ENCODE data around the gene LIN52. TPM values are rescaled to one million over a fixed set of nuclear protein-coding genes. Genes with fewer than 3 reads are reported as not detected.

The LIN52 gene
- total RNA-seq, 2 experiments from 2014 or later: 5.4 to 6.8 TPM

DNA sequence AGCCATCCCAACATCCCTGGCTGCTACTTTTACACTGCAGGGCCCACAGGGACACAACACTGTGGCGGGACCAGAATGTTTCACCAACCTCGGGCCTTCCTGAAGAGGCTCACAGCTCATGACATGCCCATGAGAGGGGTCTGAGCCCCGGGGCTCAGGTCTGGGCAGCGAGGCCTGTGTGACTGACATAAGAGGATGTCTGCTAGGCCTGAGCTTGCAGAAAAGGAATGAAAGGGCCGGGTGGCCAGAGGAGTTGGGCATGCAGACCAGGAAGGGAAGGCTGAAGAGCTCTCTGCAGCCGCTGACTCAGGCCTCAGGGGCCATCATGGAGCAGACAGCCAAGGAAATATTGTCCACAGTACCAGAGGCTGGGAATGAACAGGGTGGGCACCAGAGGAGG, 136.2 kb downstream of the LIN52 start:
- Histone ChIP-seq H3K9me3 (ENCODE audit: control insufficient read depth in 1 of 2, insufficient read depth in 1 of 2, low read length in 2 of 2) (no peaks in the 10 kb centered on the region), H3K4me3 (ENCODE audit: low read length) (no peak overlapping the region), H3K27ac (ENCODE audit: low read depth in 1 of 2, low read length in 2 of 2) (no peak overlapping the region), H3K4me1 (ENCODE audit: insufficient read depth, low read length) (peaks cover 9% of the 10 kb centered on the region), H3K36me3 (ENCODE audit: insufficient read depth, low read length) (no peaks in the 10 kb centered on the region), H3K27me3 (ENCODE audit: control insufficient read depth in 1 of 2, insufficient read depth in 2 of 2, low read length in 2 of 2) (peaks cover 16 to 29% of the 10 kb centered on the region in 2 experiments)
- POLR2A ChIA-PET: no interaction called here
- H3K9me3 Mint-ChIP-seq: no peaks in the 10 kb centered on the region
- TF ChIP-seq CTCF (IDR thresholded peaks at IDR 0.05): no peak
- peaks cover 42% of the 10 kb centered on the region for H3K27me3 Mint-ChIP-seq
- intact Hi-C loops (cut with DNase I, micrococcal nuclease): no loop called here
- DNase-seq: no peak
- no peak overlapping the region for H3K27ac Mint-ChIP-seq
- CTCF ChIA-PET: no interaction called here
- H3K4me1 Mint-ChIP-seq (ENCODE audit: low read depth): no peaks in the 10 kb centered on the region
- H3K4me3 Mint-ChIP-seq: no peak overlapping the region
- no peaks in the 10 kb centered on the region for H3K36me3 Mint-ChIP-seq (ENCODE audit: low read depth)
- no peak for ATAC-seq (ENCODE audit: poor library complexity)

DNA sequence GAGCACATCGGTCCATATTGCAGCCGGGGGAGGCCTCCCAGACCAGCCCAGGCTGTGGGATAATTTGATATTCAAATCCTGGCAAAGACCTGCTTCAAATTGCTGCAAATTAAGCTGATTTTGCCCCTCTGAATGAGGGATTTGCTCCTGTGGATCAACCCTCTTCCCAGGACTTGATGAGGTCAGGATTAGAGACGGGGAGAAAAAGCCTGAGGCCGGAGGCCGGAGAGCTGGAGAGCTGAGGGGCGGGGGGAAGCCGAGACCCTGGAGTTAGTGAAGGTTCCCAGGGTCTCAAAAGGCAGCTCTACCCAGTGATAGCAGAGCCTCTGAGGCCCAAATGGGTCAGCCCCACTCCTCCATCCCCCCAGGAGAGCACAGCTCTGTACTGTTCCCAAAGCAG, 137.0 kb downstream of the LIN52 start:
- intact Hi-C loops (cut with DNase I, micrococcal nuclease): no loop called here
- ATAC-seq (ENCODE audit: poor library complexity) (no peak), DNase-seq (no peak)
- Histone ChIP-seq H3K9me3 (ENCODE audit: control insufficient read depth in 1 of 2, insufficient read depth in 1 of 2, low read length in 2 of 2) (no peaks in the 10 kb centered on the region), H3K4me3 (ENCODE audit: low read length) (no peak overlapping the region), H3K36me3 (ENCODE audit: insufficient read depth, low read length) (no peaks in the 10 kb centered on the region), H3K27ac (ENCODE audit: low read depth in 1 of 2, low read length in 2 of 2) (no peak overlapping the region), H3K27me3 (ENCODE audit: control insufficient read depth in 1 of 2, insufficient read depth in 2 of 2, low read length in 2 of 2) (peaks cover 16 to 32% of the 10 kb centered on the region in 2 experiments), H3K4me1 (ENCODE audit: insufficient read depth, low read length) (peaks cover 9% of the 10 kb centered on the region)
- Mint-ChIP-seq H3K4me1 (ENCODE audit: low read depth) (no peaks in the 10 kb centered on the region), H3K27ac (no peak overlapping the region), H3K4me3 (no peak overlapping the region), H3K9me3 (no peaks in the 10 kb centered on the region), H3K27me3 (peaks cover 42% of the 10 kb centered on the region), H3K36me3 (ENCODE audit: low read depth) (no peaks in the 10 kb centered on the region)
- CTCF ChIA-PET: no interaction called here
- POLR2A ChIA-PET: no interaction called here
- TF ChIP-seq CTCF (IDR thresholded peaks at IDR 0.05): no peak

GRCh38 chr14:74223016-74223415, 138.3 kb downstream of the LIN52 start:
- no peaks in the 10 kb centered on the region for H3K36me3 ChIP-seq (ENCODE audit: insufficient read depth, low read length)
- peaks cover 50% of the 10 kb centered on the region for H3K27me3 Mint-ChIP-seq
- H3K9me3 Mint-ChIP-seq: no peaks in the 10 kb centered on the region
- intact Hi-C loops (cut with DNase I, micrococcal nuclease): no loop called here
- peaks cover 12 to 29% of the 10 kb centered on the region in 2 experiments for H3K27me3 ChIP-seq (ENCODE audit: control insufficient read depth in 1 of 2, insufficient read depth in 2 of 2, low read length in 2 of 2)
- H3K27ac Mint-ChIP-seq: no peak overlapping the region
- DNase-seq (no peak), ATAC-seq (ENCODE audit: poor library complexity) (no peak)
- TF ChIP-seq CTCF (IDR thresholded peaks at IDR 0.05): no peak
- H3K9me3 ChIP-seq (ENCODE audit: control insufficient read depth in 1 of 2, insufficient read depth in 1 of 2, low read length in 2 of 2): no peaks in the 10 kb centered on the region
- H3K4me1 ChIP-seq (ENCODE audit: insufficient read depth, low read length): peaks cover 2% of the 10 kb centered on the region
- no peak overlapping the region for H3K4me3 Mint-ChIP-seq
- no peaks in the 10 kb centered on the region for H3K4me1 Mint-ChIP-seq (ENCODE audit: low read depth)
- no peak overlapping the region for H3K4me3 ChIP-seq (ENCODE audit: low read length)
- no peak overlapping the region for H3K27ac ChIP-seq (ENCODE audit: low read depth in 1 of 2, low read length in 2 of 2)
- ChIA-PET CTCF (no interaction called here), POLR2A (no interaction called here)
- H3K36me3 Mint-ChIP-seq (ENCODE audit: low read depth): no peaks in the 10 kb centered on the region

Data from CD4-positive, alpha-beta T cell (primary cell).